Lower leg skin (tissue), 3 donors: ENCODE data around the gene ADH6.

ENCODE experiments used
- CTCF ChIP-seq, 3 donors: fragments of 450-650 bp; IDR thresholded peaks; one replicate each; pipeline ENCODE4 v1.5.1; 2016; ENCODE audit warnings: antibody characterized with exemption in 3 of 3, mild to moderate bottlenecking in 3 of 3, moderate library complexity in 2 of 3
- POLR2A ChIP-seq, 2 donors: fragments of 450-650 bp; IDR thresholded peaks; one replicate each; pipeline ENCODE4 v1.6.1; 2016 to 2017; ENCODE audit warnings: antibody characterized with exemption in 2 of 2, mild to moderate bottlenecking in 1 of 2, moderate library complexity in 1 of 2

- no peak for TF ChIP-seq POLR2A (IDR thresholded peaks at IDR 0.05)
- TF ChIP-seq CTCF (IDR thresholded peaks at IDR 0.05): no peak
Measured at GRCh38 chr4:99156992-99157391, 62.1 kb downstream of the ADH6 start.
